Endodermal cell (in vitro differentiated cells): Measurements from ENCODE around the gene HSP90AA1. TPM values are rescaled to one million over a fixed set of nuclear protein-coding genes. Genes with fewer than 3 reads are reported as not detected.

ENCODE experiments used
- DNase-seq: peaks from one replicate; pipeline ENCODE4 v3.0.0-alpha.2; 2017
- H3K27ac ChIP-seq: 2 replicates; pipeline ENCODE4 v1.5.1; 2013; ENCODE audit warnings: mild to moderate bottlenecking, low read depth, low read length, moderate library complexity
- H3K27me3 ChIP-seq: 2 replicates; pipeline ENCODE4 v1.6.1; 2013; ENCODE audit warnings: mild to moderate bottlenecking, low read length, moderate library complexity; ENCODE audit not compliant: insufficient read depth, control insufficient read depth, poor library complexity, severe bottlenecking
- H3K36me3 ChIP-seq: 2 replicates; pipeline ENCODE4 v1.7.0; 2013; ENCODE audit warnings: mild to moderate bottlenecking, low read length, moderate library complexity; ENCODE audit not compliant: control insufficient read depth, insufficient read depth
- H3K4me1 ChIP-seq: one replicate; pipeline ENCODE4 v1.7.0; 2013; ENCODE audit warnings: low read length; ENCODE audit not compliant: control insufficient read depth, insufficient read depth
- H3K4me3 ChIP-seq: 2 replicates; pipeline ENCODE4 v1.5.1; 2013; ENCODE audit warnings: mild to moderate bottlenecking, low read length, moderate library complexity
- H3K9ac ChIP-seq: 2 replicates; pipeline ENCODE4 v1.6.1; 2013; ENCODE audit warnings: mild to moderate bottlenecking, low read length, moderate library complexity; ENCODE audit not compliant: poor library complexity, severe bottlenecking; ENCODE audit errors: extremely low read depth
- H3K9me3 ChIP-seq: 2 replicates; pipeline ENCODE4 v1.6.1; 2013; ENCODE audit warnings: mild to moderate bottlenecking, low read length, moderate library complexity; ENCODE audit not compliant: control insufficient read depth
- H3K27ac Mint-ChIP-seq: 2 replicates; pipeline ENCODE4 v1.8.0; 2020; ENCODE audit warnings: mixed read lengths
- H3K27me3 Mint-ChIP-seq: 2 replicates; pipeline ENCODE4 v1.8.0; 2021; ENCODE audit warnings: mild to moderate bottlenecking, mixed read lengths; ENCODE audit not compliant: insufficient read depth
- H3K36me3 Mint-ChIP-seq: 2 replicates; pipeline ENCODE4 v1.8.0; 2020; ENCODE audit warnings: low read depth, mixed read lengths
- H3K4me1 Mint-ChIP-seq: 2 replicates; pipeline ENCODE4 v1.8.0; 2020; ENCODE audit warnings: mixed read lengths
- H3K4me3 Mint-ChIP-seq: 2 replicates; pipeline ENCODE4 v1.8.0; 2020; ENCODE audit warnings: mild to moderate bottlenecking, moderate library complexity, mixed read lengths
- H3K9me3 Mint-ChIP-seq: 2 replicates; pipeline ENCODE4 v1.8.0; 2020; ENCODE audit warnings: mild to moderate bottlenecking, mixed read lengths
- WGBS, 2 experiments: methylation state at CpG; one replicate each; pipeline versions ENCODE4 v1.1.5 to v1.1.7; 2013; ENCODE audit warnings: missing lambda C conversion rate in 2 of 2, mixed read lengths in 1 of 2; ENCODE audit not compliant: insufficient coverage in 1 of 2, insufficient read length in 1 of 2; 5-methylcytosine and 5-hydroxymethylcytosine counted together
- total RNA-seq, 2 donors: library from RNA; stranded (reverse); fragmentation: NEBNext Ultra II Directional in 1 of 2; extraction: Animal tissue kit (Norgen Biotek cat#: 25700) in 1 of 2; gene quantifications; 2 replicates in 1 of 2; 3 replicates in 1 of 2; pipeline ENCODE4 v1.2.1, GENCODE V29; 2021
- TF ChIP-seq, protein P1 (sequence below): fragments of 200-600 bp; sonication (generic); conservative IDR thresholded peaks from 2 replicates; pipeline ENCODE4 v1.5.0; 2021; ENCODE audit warnings: antibody characterized with exemption, mild to moderate bottlenecking

Gene HSP90AA1
- total RNA-seq, 2 donors from 2014 or later, result 696 to 821 TPM

DNA sequence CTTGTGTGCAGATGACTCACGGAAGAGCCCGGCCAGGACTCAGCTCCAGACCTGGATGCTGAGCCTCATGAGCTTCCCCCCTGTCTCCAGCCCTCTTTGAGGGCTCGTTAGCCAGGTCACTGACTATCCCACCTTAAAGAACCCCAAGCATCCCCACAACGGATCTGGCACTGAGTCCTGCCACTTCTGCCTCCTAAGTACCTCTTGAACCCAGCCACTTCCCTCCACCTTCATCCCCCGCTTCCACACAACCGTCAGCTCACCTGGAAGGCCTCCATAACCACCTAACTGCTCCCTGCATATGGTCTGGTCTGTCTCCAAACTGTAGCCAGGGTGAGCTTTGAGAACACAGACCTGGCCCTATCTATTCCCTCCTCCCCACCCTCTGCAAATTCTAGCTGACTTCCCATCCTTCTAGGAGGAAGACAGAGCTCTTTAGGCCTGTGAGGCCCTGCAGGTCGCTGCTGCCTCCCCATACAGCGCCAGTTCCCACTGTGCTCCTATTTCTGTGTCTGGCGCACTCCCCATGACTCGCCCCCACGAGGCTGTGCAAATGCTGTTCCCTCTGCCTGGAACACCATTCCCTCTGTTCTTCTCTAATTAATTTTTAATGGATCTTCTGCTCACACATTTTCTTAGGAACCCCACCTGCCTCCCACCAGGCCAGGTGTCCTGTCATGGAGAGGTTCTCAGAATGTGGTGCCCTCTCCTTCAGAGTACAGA is 2.9 kb upstream of the HSP90AA1 start:
- TF ChIP-seq, protein P1, sequence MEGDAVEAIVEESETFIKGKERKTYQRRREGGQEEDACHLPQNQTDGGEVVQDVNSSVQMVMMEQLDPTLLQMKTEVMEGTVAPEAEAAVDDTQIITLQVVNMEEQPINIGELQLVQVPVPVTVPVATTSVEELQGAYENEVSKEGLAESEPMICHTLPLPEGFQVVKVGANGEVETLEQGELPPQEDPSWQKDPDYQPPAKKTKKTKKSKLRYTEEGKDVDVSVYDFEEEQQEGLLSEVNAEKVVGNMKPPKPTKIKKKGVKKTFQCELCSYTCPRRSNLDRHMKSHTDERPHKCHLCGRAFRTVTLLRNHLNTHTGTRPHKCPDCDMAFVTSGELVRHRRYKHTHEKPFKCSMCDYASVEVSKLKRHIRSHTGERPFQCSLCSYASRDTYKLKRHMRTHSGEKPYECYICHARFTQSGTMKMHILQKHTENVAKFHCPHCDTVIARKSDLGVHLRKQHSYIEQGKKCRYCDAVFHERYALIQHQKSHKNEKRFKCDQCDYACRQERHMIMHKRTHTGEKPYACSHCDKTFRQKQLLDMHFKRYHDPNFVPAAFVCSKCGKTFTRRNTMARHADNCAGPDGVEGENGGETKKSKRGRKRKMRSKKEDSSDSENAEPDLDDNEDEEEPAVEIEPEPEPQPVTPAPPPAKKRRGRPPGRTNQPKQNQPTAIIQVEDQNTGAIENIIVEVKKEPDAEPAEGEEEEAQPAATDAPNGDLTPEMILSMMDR, result no peak
- no peaks in the 10 kb centered on the region for H3K27me3 ChIP-seq
- H3K9ac ChIP-seq, result no peak overlapping the region
- Mint-ChIP-seq H3K27me3 (peaks cover 2% of the 10 kb centered on the region), H3K9me3 (no peaks in the 10 kb centered on the region), H3K36me3 (peaks cover 16% of the 10 kb centered on the region), H3K4me1 (peaks cover 28% of the 10 kb centered on the region), H3K27ac (peak overlapping the region; percentile 11), H3K4me3 (peak overlapping the region; percentile 95)
- peaks cover 11% of the 10 kb centered on the region for H3K36me3 ChIP-seq
- DNase-seq, result no peak
- H3K27ac ChIP-seq, result no peak overlapping the region
- H3K4me3 ChIP-seq, result no peak overlapping the region
- no peaks in the 10 kb centered on the region for H3K4me1 ChIP-seq
- no peaks in the 10 kb centered on the region for H3K9me3 ChIP-seq
- WGBS, 2 experiments, result 92 to 93% methylated on average over 7 to 11 of the region's 11 CpGs

DNA sequence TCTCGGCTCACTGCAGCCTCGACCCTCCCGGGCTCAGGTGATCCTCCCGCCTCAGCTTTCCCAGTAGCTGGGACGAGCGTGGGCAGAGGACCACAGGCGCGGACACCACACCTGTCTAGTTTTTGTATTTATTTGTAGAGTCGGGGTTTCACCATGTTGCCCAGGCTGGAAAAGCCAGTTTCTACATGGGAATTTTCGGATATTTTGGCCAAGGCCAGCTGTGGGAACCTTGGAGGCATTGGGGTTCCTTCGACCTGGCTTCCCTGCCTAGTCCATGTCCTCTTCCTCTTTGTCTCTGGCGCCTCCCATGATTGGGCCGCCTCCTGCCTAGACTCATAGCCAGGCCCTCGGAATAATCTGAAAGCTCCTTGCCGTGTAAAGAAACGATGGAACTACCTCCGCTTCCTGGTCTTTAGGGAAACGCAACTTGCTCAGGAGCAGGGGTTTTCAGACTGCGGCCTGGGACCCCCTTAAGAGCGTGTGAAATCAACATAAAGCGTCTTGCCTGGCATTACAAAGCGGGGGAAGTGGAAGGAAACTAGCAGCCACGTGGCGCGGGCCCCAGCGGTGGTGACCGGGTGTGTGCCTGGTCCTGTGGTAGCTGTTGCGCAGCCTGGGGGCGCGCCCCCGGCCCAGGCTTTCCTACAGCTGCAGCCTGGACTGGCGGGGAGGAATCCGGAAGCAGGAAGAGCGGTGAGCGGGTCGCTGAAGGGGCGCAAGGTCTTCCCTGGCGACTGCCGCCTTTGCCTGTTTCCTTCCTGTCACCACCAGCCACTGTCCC is 1.4 kb upstream of the HSP90AA1 start:
- peaks cover 44% of the 10 kb centered on the region for H3K4me1 Mint-ChIP-seq
- H3K36me3 Mint-ChIP-seq, result peaks cover 31% of the 10 kb centered on the region
- Histone ChIP-seq H3K36me3 (peaks cover 27% of the 10 kb centered on the region), H3K9ac (peak overlapping the region; percentile 85), H3K9me3 (no peaks in the 10 kb centered on the region), H3K4me1 (no peaks in the 10 kb centered on the region), H3K27me3 (no peaks in the 10 kb centered on the region), H3K27ac (peak overlapping the region; percentile 32), H3K4me3 (peak overlapping the region; percentile 84)
- peak overlapping the region; percentile 98 for H3K27ac Mint-ChIP-seq
- WGBS, 2 experiments, result 68 to 85% methylated on average over 16 to 39 of the region's 39 CpGs
- H3K9me3 Mint-ChIP-seq, result no peaks in the 10 kb centered on the region
- TF ChIP-seq, protein P1, result no peak
- peak; percentile 90 for DNase-seq
- peak overlapping the region; percentile 95 for H3K4me3 Mint-ChIP-seq
- H3K27me3 Mint-ChIP-seq, result peaks cover 2% of the 10 kb centered on the region

DNA sequence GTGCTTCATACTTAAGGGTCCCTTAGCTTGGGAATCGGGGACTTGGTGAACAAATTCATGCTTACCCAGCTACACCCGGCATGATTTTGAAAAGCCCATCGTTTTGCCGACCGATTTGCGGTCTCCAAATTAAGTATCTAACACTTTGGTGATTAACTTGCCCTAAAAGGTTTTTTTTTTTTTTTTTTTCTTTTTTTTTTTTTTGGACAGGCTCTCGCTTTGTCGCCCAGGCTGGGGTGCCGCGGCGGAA is 843 bp upstream of the HSP90AA1 start:
- 20 to 39% methylated on average over 1 to 11 of the region's 11 CpGs for WGBS, 2 experiments
- Histone ChIP-seq H3K4me1 (no peaks in the 10 kb centered on the region), H3K36me3 (peaks cover 32% of the 10 kb centered on the region), H3K9me3 (no peaks in the 10 kb centered on the region), H3K4me3 (peak overlapping the region; percentile 84), H3K27me3 (no peaks in the 10 kb centered on the region), H3K27ac (peak overlapping the region; percentile 99), H3K9ac (peak overlapping the region; percentile 85)
- Mint-ChIP-seq H3K9me3 (no peaks in the 10 kb centered on the region), H3K27ac (peak overlapping the region; percentile 98), H3K4me3 (peak overlapping the region; percentile 95), H3K36me3 (peaks cover 36% of the 10 kb centered on the region), H3K27me3 (peaks cover 2% of the 10 kb centered on the region), H3K4me1 (peaks cover 49% of the 10 kb centered on the region)
- TF ChIP-seq, protein P1, result no peak
- no peak for DNase-seq
